Thoracic aorta (tissue), 2 donors: ENCODE results near the gene TRIM72. TPM values are rescaled to one million over a fixed set of nuclear protein-coding genes. Genes with fewer than 3 reads are reported as not detected.

Experiments used
- ATAC-seq: fragments of 150-250 bp; one replicate; pipeline ENCODE4 v1.8.0; 2017; ENCODE audit warnings: low read depth; ENCODE audit not compliant: insufficient number of reproducible peaks, low FRiP score
- DNase-seq: peaks from one replicate; pipeline ENCODE4 v3.0.0-alpha.2; 2020; ENCODE audit warnings: low spot score
- H3K27ac ChIP-seq, 2 donors: fragments of 200-600 bp; sonication (generic); 1 replicate in 1 of 2; 2 replicates in 1 of 2; pipeline ENCODE4 v1.5.1; 2016; ENCODE audit warnings: mild to moderate bottlenecking in 2 of 2, moderate library complexity in 2 of 2
- H3K27me3 ChIP-seq: fragments of 200-600 bp; sonication (generic); replicated peaks from 2 replicates; pipeline ENCODE4 v1.6.0; 2016; ENCODE audit warnings: mild to moderate bottlenecking; ENCODE audit not compliant: insufficient read depth
- H3K36me3 ChIP-seq: fragments of 200-600 bp; sonication (generic); one replicate; pipeline ENCODE4 v1.5.1; 2016
- H3K4me1 ChIP-seq, 2 donors: fragments of 200-600 bp; sonication (generic); 1 replicate in 1 of 2; 2 replicates in 1 of 2; pipeline versions ENCODE4 v1.5.1 to v1.6.0; 2016; ENCODE audit warnings: low read depth in 2 of 2, mild to moderate bottlenecking in 1 of 2; ENCODE audit not compliant: control insufficient read depth in 1 of 2
- H3K4me3 ChIP-seq: fragments of 200-600 bp; sonication (generic); 2 replicates; pipeline ENCODE4 v1.5.1; 2016; ENCODE audit warnings: mild to moderate bottlenecking
- H3K9me3 ChIP-seq: fragments of 200-600 bp; sonication (generic); 2 replicates; pipeline ENCODE4 v1.5.1; 2016
- total RNA-seq, 2 donors: library from RNA; depleted of rRNA; stranded (reverse); fragments of >200 nt; gene quantifications; one replicate each; pipeline versions ENCODE4 v1.1.0 to v1.2.3, GENCODE V29; 2016
- TF ChIP-seq, protein P1 (sequence below): fragments of 200-600 bp; sonication (generic); IDR thresholded peaks from one replicate; pipeline ENCODE4 v1.5.1; 2019; ENCODE audit warnings: antibody characterized with exemption

The TRIM72 gene
- total RNA-seq, 2 donors from 2014 or later: 0.07 TPM; not detected in 1

- Histone ChIP-seq H3K4me3 (peak overlapping the region; percentile 99), H3K27me3 (no peaks in the 10 kb centered on the region), H3K36me3 (peaks cover 15% of the 10 kb centered on the region), H3K27ac (peak overlapping the region; percentile 97), H3K4me1 (peaks cover 25 to 39% of the 10 kb centered on the region in 2 donors), H3K9me3 (no peaks in the 10 kb centered on the region)
- DNase-seq (no peak), ATAC-seq (no peak)
- TF ChIP-seq, protein P1, sequence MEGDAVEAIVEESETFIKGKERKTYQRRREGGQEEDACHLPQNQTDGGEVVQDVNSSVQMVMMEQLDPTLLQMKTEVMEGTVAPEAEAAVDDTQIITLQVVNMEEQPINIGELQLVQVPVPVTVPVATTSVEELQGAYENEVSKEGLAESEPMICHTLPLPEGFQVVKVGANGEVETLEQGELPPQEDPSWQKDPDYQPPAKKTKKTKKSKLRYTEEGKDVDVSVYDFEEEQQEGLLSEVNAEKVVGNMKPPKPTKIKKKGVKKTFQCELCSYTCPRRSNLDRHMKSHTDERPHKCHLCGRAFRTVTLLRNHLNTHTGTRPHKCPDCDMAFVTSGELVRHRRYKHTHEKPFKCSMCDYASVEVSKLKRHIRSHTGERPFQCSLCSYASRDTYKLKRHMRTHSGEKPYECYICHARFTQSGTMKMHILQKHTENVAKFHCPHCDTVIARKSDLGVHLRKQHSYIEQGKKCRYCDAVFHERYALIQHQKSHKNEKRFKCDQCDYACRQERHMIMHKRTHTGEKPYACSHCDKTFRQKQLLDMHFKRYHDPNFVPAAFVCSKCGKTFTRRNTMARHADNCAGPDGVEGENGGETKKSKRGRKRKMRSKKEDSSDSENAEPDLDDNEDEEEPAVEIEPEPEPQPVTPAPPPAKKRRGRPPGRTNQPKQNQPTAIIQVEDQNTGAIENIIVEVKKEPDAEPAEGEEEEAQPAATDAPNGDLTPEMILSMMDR: no peak
Measured at GRCh38 chr16:31179219-31179746, 34.6 kb upstream of the TRIM72 start.

DNA sequence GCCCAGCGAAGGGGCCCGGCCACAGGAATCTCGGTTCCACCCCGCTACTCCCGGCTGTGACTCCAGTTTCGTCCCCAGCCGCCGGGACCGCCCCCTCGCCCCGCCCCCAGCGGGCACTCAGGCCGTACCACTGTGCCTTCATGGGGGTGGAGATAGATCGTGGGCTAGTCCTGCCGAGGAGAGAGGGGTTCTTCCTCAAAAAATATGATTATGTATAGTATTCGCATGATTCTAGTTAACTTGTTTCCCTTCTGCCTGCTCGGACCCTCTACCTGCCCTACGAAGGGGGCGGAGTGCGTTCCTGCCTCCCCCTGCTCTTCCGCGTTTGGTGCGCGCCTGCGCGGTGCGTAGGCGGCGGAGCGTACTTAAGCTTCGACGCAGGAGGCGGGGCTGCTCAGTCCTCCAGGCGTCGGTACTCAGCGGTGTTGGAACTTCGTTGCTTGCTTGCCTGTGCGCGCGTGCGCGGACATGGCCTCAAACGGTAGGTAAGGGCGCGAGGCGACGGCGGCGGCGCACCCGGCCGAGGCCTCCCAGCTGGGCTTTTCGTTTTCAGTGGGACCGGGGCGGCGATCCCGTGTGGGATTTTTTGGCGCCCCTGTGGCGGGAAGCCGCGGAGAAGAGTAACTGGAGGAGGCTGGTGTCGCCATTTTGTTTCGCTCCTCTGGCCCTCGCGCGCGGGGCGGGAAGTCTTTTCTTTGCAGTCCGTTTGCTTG, 34.0 kb upstream of the TRIM72 start, which contains the start of gene FUS:
Gene FUS, plus strand, starts transcription at position 393 of the 713 bp plus-strand sequence. Its CDS starts 76 bp downstream, at position 469.
- ATAC-seq: peak; percentile 85
- Histone ChIP-seq H3K27me3 (no peaks in the 10 kb centered on the region), H3K9me3 (no peaks in the 10 kb centered on the region), H3K4me3 (peak within 1 kb of the TSS; percentile 99), H3K27ac (peak within 1 kb of the TSS; percentile 97), H3K4me1 (peaks cover 25 to 39% of the 10 kb centered on the region in 2 donors), H3K36me3 (peaks cover 20% of the 10 kb centered on the region)
- DNase-seq: peak; percentile 41
- TF ChIP-seq, protein P1: no peak

- H3K36me3 ChIP-seq: peaks cover 33% of the 10 kb centered on the region
- H3K4me3 ChIP-seq: peak overlapping the region; percentile 99
- peaks cover 25 to 39% of the 10 kb centered on the region in 2 donors for H3K4me1 ChIP-seq
- no peak for ATAC-seq
- TF ChIP-seq, protein P1: no peak
- no peaks in the 10 kb centered on the region for H3K27me3 ChIP-seq
- H3K27ac ChIP-seq: peak overlapping the region; percentile 97
- no peak for DNase-seq
- H3K9me3 ChIP-seq: no peaks in the 10 kb centered on the region
Measured at GRCh38 chr16:31181102-31181830, 32.7 kb upstream of the TRIM72 start.

- TF ChIP-seq, protein P1: no peak
- H3K4me1 ChIP-seq: peaks cover 25 to 39% of the 10 kb centered on the region in 2 donors
- H3K36me3 ChIP-seq: peaks cover 45% of the 10 kb centered on the region
- peak overlapping the region; percentile 99 for H3K4me3 ChIP-seq
- H3K9me3 ChIP-seq: no peaks in the 10 kb centered on the region
- no peaks in the 10 kb centered on the region for H3K27me3 ChIP-seq
- no peak overlapping the region for H3K27ac ChIP-seq
- ATAC-seq: no peak
- DNase-seq: no peak
Measured at GRCh38 chr16:31182391-31182790, 31.5 kb upstream of the TRIM72 start.
